HepG2 (cell line): ENCODE results near the gene KATNB1. TPM values are rescaled to one million over a fixed set of nuclear protein-coding genes. Genes with fewer than 3 reads are reported as not detected.

Experiments
- ATF3 ChIP-seq: sonication (generic); formaldehyde crosslinking; IDR thresholded peaks from 2 replicates; pipeline ENCODE4 v1.4.0; 2020; ENCODE audit warnings: missing genetic modification reagents
- CREM ChIP-seq, 2 experiments: sonication (generic) in 1 of 2; formaldehyde crosslinking in 1 of 2; IDR thresholded peaks; 2 replicates each; pipeline versions ENCODE4 v1.4.0 to v1.6.1; 2016 to 2020; ENCODE audit warnings: antibody characterized with exemption in 1 of 2, mild to moderate bottlenecking in 1 of 2, missing genetic modification reagents in 1 of 2
- KDM6A ChIP-seq: IDR thresholded peaks from 2 replicates; pipeline ENCODE4 v1.6.1; 2016; ENCODE audit warnings: low read depth
- KMT2A ChIP-seq: sonication (generic); formaldehyde crosslinking; IDR thresholded peaks from 2 replicates; pipeline ENCODE4 v1.4.0; 2020; ENCODE audit warnings: missing genetic modification reagents
- KMT2B ChIP-seq: IDR thresholded peaks from 2 replicates; pipeline ENCODE4 v1.6.1; 2016; ENCODE audit warnings: missing genetic modification reagents, missing compliant biosample characterization
- LCORL ChIP-seq, 2 experiments: fragments of 450-650 bp in 1 of 2; sonication (generic) in 1 of 2; formaldehyde crosslinking in 1 of 2; IDR thresholded peaks; 2 replicates each; pipeline versions ENCODE4 v1.5.0 to v1.6.1; 2017 to 2020; ENCODE audit warnings: antibody characterized with exemption in 1 of 2, missing genetic modification reagents in 1 of 2
- MYPOP ChIP-seq: sonication (generic); formaldehyde crosslinking; IDR thresholded peaks from 2 replicates; pipeline ENCODE4 v1.8.1; 2023; ENCODE audit warnings: mild to moderate bottlenecking, moderate library complexity, missing genetic modification reagents
- NFIC ChIP-seq: IDR thresholded peaks from 2 replicates; pipeline ENCODE4 v1.6.1; 2012; ENCODE audit warnings: mild to moderate bottlenecking, low read length, inconsistent platforms
- PCBP2 ChIP-seq: fragments of 200-400 bp; formaldehyde crosslinking; optimal IDR thresholded peaks from 2 replicates; pipeline ENCODE3; 2018; ENCODE audit warnings: low read length, low read depth; ENCODE audit not compliant: poor library complexity, severe bottlenecking
- RBFOX2 ChIP-seq: fragments of 200-400 bp; formaldehyde crosslinking; IDR thresholded peaks from 2 replicates; pipeline ENCODE4 v1.6.1; 2017; ENCODE audit warnings: low read depth, mild to moderate bottlenecking, low read length
- SAP130 ChIP-seq: IDR thresholded peaks from 2 replicates; pipeline ENCODE4 v1.6.1; 2016; ENCODE audit warnings: low read depth
- TBP ChIP-seq: sonication (generic); formaldehyde crosslinking; IDR thresholded peaks from 2 replicates; pipeline ENCODE4 v1.5.0; 2020; ENCODE audit warnings: missing genetic modification reagents
- XRCC5 ChIP-seq: fragments of 200-400 bp; formaldehyde crosslinking; optimal IDR thresholded peaks from 2 replicates; pipeline ENCODE3; 2017; ENCODE audit warnings: mild to moderate bottlenecking, low read length
- ZBTB2 ChIP-seq: sonication (generic); formaldehyde crosslinking; IDR thresholded peaks from 2 replicates; pipeline ENCODE4 v1.8.0; 2022; ENCODE audit warnings: low read depth, missing genetic modification reagents
- ZBTB7A ChIP-seq: sonication (generic); formaldehyde crosslinking; IDR thresholded peaks from 2 replicates; pipeline ENCODE4 v1.8.0; 2022; ENCODE audit warnings: mild to moderate bottlenecking, missing genetic modification reagents
- ZKSCAN1 ChIP-seq: fragments of 150-350 bp; IDR thresholded peaks from 2 replicates; pipeline ENCODE4 v1.6.1; 2014; ENCODE audit warnings: low read length
- ZNF124 ChIP-seq: sonication (generic); formaldehyde crosslinking; IDR thresholded peaks from 2 replicates; pipeline ENCODE4 v1.4.0; 2020; ENCODE audit warnings: missing genetic modification reagents
- ZNF280B ChIP-seq: sonication (generic); formaldehyde crosslinking; IDR thresholded peaks from 2 replicates; pipeline ENCODE4 v1.5.0; 2020; ENCODE audit warnings: missing genetic modification reagents, mild to moderate bottlenecking, borderline replicate concordance
- ZNF343 ChIP-seq: sonication (generic); formaldehyde crosslinking; IDR thresholded peaks from 2 replicates; pipeline ENCODE4 v1.4.0; 2020; ENCODE audit warnings: mild to moderate bottlenecking, missing genetic modification reagents
- polyA plus RNA-seq, 8 experiments: library from polyadenylated mRNA; depleted of rRNA in 3 of 8; stranded (reverse) in 7 of 8; unstranded in 1 of 8; fragments of >200 nt; fragmentation: Illumina TruSeq in 4 of 8; extraction: Trizol in 4 of 8; gene quantifications; 2 replicates each; pipeline versions ENCODE4 v1.2.1 to v1.2.3, GENCODE V29; 2011 to 2016; ENCODE audit warnings: low read depth in 4 of 8, missing spikeins in 1 of 8, mixed read lengths in 1 of 8; ENCODE audit not compliant: insufficient read depth in 1 of 8
- total RNA-seq, 5 experiments: library from RNA; depleted of rRNA; stranded (reverse); fragments of >200 nt; fragmentation: Illumina TruSeq; extraction: Trizol; gene quantifications; 2 replicates each; pipeline ENCODE4 v1.2.3, GENCODE V29; 2016; ENCODE audit warnings: low read depth in 1 of 5
- TF ChIP-seq, protein P1 (sequence below): sonication (generic); formaldehyde crosslinking; IDR thresholded peaks from 2 replicates; pipeline ENCODE4 v1.5.1; 2020; ENCODE audit warnings: mild to moderate bottlenecking, missing genetic modification reagents, borderline replicate concordance

Gene KATNB1
- total and polyA plus RNA-seq, 2 of the 13 experiments (the other 11 are each of a cell fraction or from before 2014, with no cell fraction given) = 31.5 to 43.5 TPM

GRCh38 chr16:57709663-57710062 is 25.9 kb upstream of the KATNB1 start (continued):
- TF ChIP-seq ZNF124 (CRISPR knock-in tag) (0 out of 2 replicates have a peak, but pooled peaks have one; percentile 42), RBFOX2 (0 out of 2 replicates have a peak, but pooled peaks have one; percentile 23), KMT2A (CRISPR knock-in tag) (0 out of 2 replicates have a peak, but pooled peaks have one; percentile 28), ZBTB7A (peak; percentile 39; the same call in 1 of the 2 replicates), TBP (CRISPR knock-in tag) (no peak), ZNF343 (0 out of 2 replicates have a peak, but pooled peaks have one; percentile 50), ATF3 (peak; percentile 96), PCBP2 (no peak), XRCC5 (peak; percentile 61), KMT2B (CRISPR knock-in tag) (0 out of 2 replicates have a peak, but pooled peaks have one; percentile 45), ZNF280B (no peak), NFIC (peak; percentile 28; the same call in 1 of the 2 replicates), LCORL (IDR thresholded peaks at IDR 0.05) (no peak), LCORL (CRISPR knock-in tag; IDR thresholded peaks at IDR 0.05) (peak; percentile 70), CREM (IDR thresholded peaks at IDR 0.05) (peak; percentile 37; the same call in 1 of the 2 replicates), CREM (CRISPR knock-in tag; IDR thresholded peaks at IDR 0.05) (no peak), ZKSCAN1 (no peak), KDM6A (CRISPR knock-in tag) (0 out of 2 replicates have a peak, but pooled peaks have one; percentile 33), ZBTB2 (no peak), SAP130 (CRISPR knock-in tag) (peak; percentile 51), MYPOP (CRISPR knock-in tag) (no peak)
- TF ChIP-seq, protein P1, sequence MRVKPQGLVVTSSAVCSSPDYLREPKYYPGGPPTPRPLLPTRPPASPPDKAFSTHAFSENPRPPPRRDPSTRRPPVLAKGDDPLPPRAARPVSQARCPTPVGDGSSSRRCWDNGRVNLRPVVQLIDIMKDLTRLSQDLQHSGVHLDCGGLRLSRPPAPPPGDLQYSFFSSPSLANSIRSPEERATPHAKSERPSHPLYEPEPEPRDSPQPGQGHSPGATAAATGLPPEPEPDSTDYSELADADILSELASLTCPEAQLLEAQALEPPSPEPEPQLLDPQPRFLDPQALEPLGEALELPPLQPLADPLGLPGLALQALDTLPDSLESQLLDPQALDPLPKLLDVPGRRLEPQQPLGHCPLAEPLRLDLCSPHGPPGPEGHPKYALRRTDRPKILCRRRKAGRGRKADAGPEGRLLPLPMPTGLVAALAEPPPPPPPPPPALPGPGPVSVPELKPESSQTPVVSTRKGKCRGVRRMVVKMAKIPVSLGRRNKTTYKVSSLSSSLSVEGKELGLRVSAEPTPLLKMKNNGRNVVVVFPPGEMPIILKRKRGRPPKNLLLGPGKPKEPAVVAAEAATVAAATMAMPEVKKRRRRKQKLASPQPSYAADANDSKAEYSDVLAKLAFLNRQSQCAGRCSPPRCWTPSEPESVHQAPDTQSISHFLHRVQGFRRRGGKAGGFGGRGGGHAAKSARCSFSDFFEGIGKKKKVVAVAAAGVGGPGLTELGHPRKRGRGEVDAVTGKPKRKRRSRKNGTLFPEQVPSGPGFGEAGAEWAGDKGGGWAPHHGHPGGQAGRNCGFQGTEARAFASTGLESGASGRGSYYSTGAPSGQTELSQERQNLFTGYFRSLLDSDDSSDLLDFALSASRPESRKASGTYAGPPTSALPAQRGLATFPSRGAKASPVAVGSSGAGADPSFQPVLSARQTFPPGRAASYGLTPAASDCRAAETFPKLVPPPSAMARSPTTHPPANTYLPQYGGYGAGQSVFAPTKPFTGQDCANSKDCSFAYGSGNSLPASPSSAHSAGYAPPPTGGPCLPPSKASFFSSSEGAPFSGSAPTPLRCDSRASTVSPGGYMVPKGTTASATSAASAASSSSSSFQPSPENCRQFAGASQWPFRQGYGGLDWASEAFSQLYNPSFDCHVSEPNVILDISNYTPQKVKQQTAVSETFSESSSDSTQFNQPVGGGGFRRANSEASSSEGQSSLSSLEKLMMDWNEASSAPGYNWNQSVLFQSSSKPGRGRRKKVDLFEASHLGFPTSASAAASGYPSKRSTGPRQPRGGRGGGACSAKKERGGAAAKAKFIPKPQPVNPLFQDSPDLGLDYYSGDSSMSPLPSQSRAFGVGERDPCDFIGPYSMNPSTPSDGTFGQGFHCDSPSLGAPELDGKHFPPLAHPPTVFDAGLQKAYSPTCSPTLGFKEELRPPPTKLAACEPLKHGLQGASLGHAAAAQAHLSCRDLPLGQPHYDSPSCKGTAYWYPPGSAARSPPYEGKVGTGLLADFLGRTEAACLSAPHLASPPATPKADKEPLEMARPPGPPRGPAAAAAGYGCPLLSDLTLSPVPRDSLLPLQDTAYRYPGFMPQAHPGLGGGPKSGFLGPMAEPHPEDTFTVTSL = peak; percentile 62; the same call in 1 of the 2 replicates
